ENCODE measurements around the gene CDC42. TPM values are rescaled to one million over a fixed set of nuclear protein-coding genes. Genes with fewer than 3 reads are reported as not detected.
A peak's percentile ranks its signal among the peaks of the same experiment; 100 is the strongest.

CDC42 gene
- total RNA-seq, 4 donors from 2014 or later, result 108 to 223 (median 200) TPM

DNA sequence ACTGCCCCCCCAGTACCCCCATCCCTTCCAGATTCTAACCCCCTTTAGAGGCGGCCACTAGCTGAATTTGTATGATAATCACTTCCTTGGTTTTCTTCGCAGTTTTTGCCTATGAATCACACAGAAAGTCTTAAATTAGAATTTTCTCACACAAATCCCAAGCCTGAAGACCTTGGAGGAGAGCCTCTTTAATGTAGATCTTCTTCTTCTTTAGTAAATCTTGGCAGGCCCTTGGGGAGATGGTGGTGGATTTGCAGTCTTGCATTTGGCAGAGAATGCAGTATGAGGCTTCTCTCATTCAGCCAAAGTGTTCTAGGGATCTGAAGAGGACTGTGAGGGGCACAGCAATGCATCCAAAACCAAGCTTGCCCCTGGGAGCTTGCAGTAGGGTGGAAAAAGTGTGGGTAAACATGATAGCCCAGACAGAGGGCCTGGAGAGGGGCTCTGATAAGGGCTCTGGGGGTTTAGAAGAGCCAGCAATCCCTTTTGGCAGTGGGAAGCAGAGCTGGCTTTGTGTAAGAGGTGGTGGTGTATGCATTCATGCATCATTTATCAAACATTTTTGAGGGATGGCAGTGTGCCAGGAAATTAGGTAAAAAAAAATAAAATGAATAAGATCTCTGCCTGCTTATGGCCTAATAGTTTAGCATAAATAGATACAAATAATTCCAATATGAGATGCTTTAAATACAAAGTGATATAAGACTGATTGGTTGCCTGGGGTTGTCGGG, 7.7 kb upstream of the CDC42 start:
- no peak for DNase-seq (ENCODE audit: low spot score in 2 of 2)
- Histone ChIP-seq H3K27me3 (no peaks in the 10 kb centered on the region), H3K4me3 (no peak overlapping the region), H3K4me1 (peaks cover 66% of the 10 kb centered on the region), H3K27ac (peak overlapping the region; percentile 79), H3K36me3 (no peaks in the 10 kb centered on the region), H3K9me3 (no peaks in the 10 kb centered on the region)
- TF ChIP-seq, protein P1, sequence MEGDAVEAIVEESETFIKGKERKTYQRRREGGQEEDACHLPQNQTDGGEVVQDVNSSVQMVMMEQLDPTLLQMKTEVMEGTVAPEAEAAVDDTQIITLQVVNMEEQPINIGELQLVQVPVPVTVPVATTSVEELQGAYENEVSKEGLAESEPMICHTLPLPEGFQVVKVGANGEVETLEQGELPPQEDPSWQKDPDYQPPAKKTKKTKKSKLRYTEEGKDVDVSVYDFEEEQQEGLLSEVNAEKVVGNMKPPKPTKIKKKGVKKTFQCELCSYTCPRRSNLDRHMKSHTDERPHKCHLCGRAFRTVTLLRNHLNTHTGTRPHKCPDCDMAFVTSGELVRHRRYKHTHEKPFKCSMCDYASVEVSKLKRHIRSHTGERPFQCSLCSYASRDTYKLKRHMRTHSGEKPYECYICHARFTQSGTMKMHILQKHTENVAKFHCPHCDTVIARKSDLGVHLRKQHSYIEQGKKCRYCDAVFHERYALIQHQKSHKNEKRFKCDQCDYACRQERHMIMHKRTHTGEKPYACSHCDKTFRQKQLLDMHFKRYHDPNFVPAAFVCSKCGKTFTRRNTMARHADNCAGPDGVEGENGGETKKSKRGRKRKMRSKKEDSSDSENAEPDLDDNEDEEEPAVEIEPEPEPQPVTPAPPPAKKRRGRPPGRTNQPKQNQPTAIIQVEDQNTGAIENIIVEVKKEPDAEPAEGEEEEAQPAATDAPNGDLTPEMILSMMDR (IDR thresholded peaks at IDR 0.05), result no peak
- TF ChIP-seq POLR2AphosphoS5 (IDR thresholded peaks at IDR 0.05) (no peak), POLR2A (IDR thresholded peaks at IDR 0.05) (no peak), EP300 (IDR thresholded peaks at IDR 0.05) (no peak)
- 52% methylated on average over 3 of the region's 3 CpGs for WGBS

DNA sequence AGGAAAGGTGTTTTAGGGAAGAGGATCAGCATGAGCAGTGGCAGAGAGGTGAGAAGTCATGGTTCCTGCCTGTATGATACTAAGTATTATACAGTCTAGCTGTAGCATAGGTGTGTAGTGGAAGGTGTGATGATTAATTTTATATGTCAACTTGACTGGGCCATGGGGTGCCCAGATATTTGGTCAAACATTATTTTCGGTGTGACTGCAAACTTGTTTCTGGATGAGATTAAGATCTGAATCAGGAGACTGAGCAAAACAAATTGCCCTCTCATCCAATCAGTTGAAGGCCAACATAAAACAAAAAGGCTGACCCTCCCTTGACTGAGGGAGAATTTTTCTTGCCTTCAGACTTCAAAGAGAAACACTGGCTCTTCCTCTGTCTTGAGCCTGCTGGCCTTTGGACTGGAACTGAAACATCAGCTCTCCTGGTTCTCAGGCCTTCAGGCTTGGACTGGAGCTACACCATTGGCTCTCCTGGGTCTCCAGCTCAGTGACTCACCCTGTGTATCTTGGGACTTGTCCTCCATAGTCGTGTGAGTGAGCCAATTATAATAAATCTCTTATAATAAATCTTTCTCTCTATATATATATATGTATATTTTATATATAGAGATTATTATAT, 6.8 kb upstream of the CDC42 start:
- no peaks in the 10 kb centered on the region for H3K36me3 ChIP-seq
- H3K4me3 ChIP-seq, result no peak overlapping the region
- no peaks in the 10 kb centered on the region for H3K27me3 ChIP-seq
- peaks cover 57% of the 10 kb centered on the region for H3K4me1 ChIP-seq
- WGBS, result 51% methylated on average over 2 of the region's 2 CpGs
- no peak for DNase-seq (ENCODE audit: low spot score in 2 of 2)
- H3K9me3 ChIP-seq, result no peaks in the 10 kb centered on the region
- no peak for TF ChIP-seq POLR2A (IDR thresholded peaks at IDR 0.05)
- no peak for TF ChIP-seq EP300 (IDR thresholded peaks at IDR 0.05)
- TF ChIP-seq, protein P1 (IDR thresholded peaks at IDR 0.05), result no peak
- no peak for TF ChIP-seq POLR2AphosphoS5 (IDR thresholded peaks at IDR 0.05)
- peak overlapping the region; percentile 79 for H3K27ac ChIP-seq

DNA sequence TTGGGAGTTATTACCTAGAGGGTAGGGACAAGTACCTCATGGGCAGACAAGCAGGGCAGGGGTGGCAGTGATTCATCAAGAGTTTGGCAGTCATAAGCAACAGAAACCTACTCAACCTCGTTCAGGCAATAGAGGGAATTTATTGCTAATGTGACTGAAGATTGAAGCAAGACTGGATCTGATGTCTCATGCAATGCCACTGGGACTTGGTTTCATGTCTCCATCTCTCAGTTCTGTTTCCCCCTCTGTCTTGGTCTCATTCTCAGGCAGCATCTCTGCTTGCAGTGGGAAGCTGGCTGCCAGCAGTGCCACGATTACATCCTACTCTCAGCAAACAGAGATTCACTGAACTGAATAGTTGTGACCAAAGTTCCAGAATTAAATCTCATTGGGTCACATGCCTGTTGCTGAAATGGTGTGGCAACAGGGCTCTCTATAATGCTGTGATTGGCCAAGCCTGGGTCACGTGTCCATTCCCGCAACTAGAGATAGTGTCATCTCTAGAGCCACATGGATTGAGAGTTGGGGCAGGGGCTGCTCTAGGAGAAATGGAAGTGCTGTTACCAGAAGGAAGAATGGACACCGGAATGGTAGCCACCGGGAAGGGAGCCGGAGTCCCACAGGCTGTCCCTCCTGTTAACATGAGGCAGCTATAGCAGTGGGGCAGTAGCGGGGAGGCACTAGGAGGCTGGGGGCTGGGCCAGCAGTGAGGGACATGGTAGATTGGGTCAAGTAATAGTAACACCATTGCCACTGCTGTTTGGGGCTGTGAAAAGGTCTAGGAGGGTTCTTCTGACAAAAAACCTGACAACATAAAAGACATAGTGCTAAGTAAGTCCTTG, 3.9 kb upstream of the CDC42 start:
- TF ChIP-seq EP300 (IDR thresholded peaks at IDR 0.05) (no peak), POLR2A (IDR thresholded peaks at IDR 0.05) (no peak), POLR2AphosphoS5 (IDR thresholded peaks at IDR 0.05) (no peak)
- TF ChIP-seq, protein P1 (IDR thresholded peaks at IDR 0.05), result no peak
- H3K27ac ChIP-seq, result peak overlapping the region; percentile 61

DNA sequence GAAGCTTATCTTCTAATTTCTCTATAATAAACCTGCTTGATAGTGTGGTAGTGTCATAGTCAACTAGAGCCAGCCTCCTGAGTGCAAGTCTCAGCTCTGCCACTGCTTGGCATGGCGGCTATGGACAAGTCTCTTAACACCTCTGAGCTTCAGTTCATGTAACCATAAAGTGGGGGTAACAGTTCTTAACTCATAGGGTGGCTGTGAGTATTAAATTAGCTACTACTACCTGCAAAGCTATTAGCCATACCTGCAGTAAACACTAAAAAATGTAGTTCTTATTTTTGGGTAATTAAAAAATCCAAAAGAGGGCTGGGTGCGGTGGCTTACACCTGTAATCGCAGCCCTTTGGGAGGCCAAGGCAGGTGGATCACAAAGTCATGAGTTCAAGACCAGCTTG, 2.2 kb upstream of the CDC42 start:
- H3K4me3 ChIP-seq, result no peak overlapping the region
- no peaks in the 10 kb centered on the region for H3K36me3 ChIP-seq
- H3K27me3 ChIP-seq, result no peaks in the 10 kb centered on the region
- DNase-seq (ENCODE audit: low spot score in 2 of 2), result peak in 1 of 2 donors; percentile 19
- H3K9me3 ChIP-seq, result no peaks in the 10 kb centered on the region
- whole genome bisulfite sequencing, result 94% methylated on average over 3 of the region's 3 CpGs
- TF ChIP-seq, protein P1 (IDR thresholded peaks at IDR 0.05), result no peak
- peaks cover 30% of the 10 kb centered on the region for H3K4me1 ChIP-seq
- no peak overlapping the region for H3K27ac ChIP-seq

More for the DNA sequence above, 3.9 kb upstream of the CDC42 start:
- 69% methylated on average over 8 of the region's 8 CpGs for WGBS
- no peaks in the 10 kb centered on the region for H3K9me3 ChIP-seq
- H3K4me3 ChIP-seq, result no peak overlapping the region
- H3K4me1 ChIP-seq, result peaks cover 35% of the 10 kb centered on the region
- no peaks in the 10 kb centered on the region for H3K27me3 ChIP-seq
- no peaks in the 10 kb centered on the region for H3K36me3 ChIP-seq
- peak in 1 of 2 donors; percentile 48 for DNase-seq (ENCODE audit: low spot score in 2 of 2)

All from suprapubic skin (tissue), 4 donors.